ENCODE measurements around the gene TTC7B.

TTC7B gene

GRCh38 chr14:90693413-90693812 is 122.8 kb downstream of the TTC7B start:
- Histone ChIP-seq H3K9ac (ENCODE audit: low read depth, low read length) (no peak overlapping the region), H3K27ac (ENCODE audit: low read length) (no peak overlapping the region), H3K4me2 (ENCODE audit: insufficient read depth, low read length) (no peak overlapping the region), H3K36me3 (ENCODE audit: insufficient read depth, low read length) (no peaks in the 10 kb centered on the region), H3K4me1 (ENCODE audit: insufficient read depth, low read length) (no peaks in the 10 kb centered on the region), H3K4me3 (ENCODE audit: low read depth in 1 of 2, low read length in 2 of 2) (no peak overlapping the region), H3K79me2 (ENCODE audit: insufficient read depth, low read length) (no peaks in the 10 kb centered on the region), H3K9me3 (ENCODE audit: insufficient read depth, low read length, severe bottlenecking) (no peaks in the 10 kb centered on the region), H2AFZ (ENCODE audit: low read depth, low read length) (no peak overlapping the region), H3K27me3 (ENCODE audit: insufficient read depth, low read length, poor library complexity) (no peaks in the 10 kb centered on the region), H4K20me1 (ENCODE audit: insufficient read depth, low read length) (no peaks in the 10 kb centered on the region)
- TF ChIP-seq EZH2 (IDR thresholded peaks at IDR 0.05; ENCODE audit: borderline replicate concordance, low read depth, low read length, severe bottlenecking): no peak
- TF ChIP-seq, protein P1, sequence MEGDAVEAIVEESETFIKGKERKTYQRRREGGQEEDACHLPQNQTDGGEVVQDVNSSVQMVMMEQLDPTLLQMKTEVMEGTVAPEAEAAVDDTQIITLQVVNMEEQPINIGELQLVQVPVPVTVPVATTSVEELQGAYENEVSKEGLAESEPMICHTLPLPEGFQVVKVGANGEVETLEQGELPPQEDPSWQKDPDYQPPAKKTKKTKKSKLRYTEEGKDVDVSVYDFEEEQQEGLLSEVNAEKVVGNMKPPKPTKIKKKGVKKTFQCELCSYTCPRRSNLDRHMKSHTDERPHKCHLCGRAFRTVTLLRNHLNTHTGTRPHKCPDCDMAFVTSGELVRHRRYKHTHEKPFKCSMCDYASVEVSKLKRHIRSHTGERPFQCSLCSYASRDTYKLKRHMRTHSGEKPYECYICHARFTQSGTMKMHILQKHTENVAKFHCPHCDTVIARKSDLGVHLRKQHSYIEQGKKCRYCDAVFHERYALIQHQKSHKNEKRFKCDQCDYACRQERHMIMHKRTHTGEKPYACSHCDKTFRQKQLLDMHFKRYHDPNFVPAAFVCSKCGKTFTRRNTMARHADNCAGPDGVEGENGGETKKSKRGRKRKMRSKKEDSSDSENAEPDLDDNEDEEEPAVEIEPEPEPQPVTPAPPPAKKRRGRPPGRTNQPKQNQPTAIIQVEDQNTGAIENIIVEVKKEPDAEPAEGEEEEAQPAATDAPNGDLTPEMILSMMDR (IDR thresholded peaks at IDR 0.05; ENCODE audit: borderline replicate concordance, extremely low read depth, low read length, poor library complexity, severe bottlenecking): no peak
- ATAC-seq (ENCODE audit: insufficient read depth, low read depth) (no peak), DNase-seq (no peak)

DNA sequence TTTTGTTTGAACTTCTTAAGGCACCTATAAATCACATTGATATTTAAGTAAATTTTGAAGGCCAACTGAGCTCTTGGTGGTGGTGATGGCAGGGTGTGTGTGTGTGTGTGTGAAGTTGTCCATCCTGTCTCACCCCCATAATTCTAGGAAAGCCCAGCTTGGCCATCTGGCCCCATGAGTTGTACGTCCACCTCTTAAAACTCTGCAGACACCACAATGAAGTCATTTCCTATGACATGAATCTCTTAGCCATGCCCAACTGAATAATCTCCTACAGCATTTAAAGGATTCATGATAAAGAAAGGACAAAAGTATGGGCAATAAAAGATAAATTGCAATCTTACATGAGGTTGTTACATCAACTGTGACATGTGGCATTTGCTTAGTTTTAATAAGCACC is 123.4 kb downstream of the TTC7B start:
- no peak overlapping the region for H3K9ac ChIP-seq (ENCODE audit: low read depth, low read length)
- TF ChIP-seq, protein P1 (IDR thresholded peaks at IDR 0.05; ENCODE audit: borderline replicate concordance, extremely low read depth, low read length, poor library complexity, severe bottlenecking): no peak
- TF ChIP-seq EZH2 (IDR thresholded peaks at IDR 0.05; ENCODE audit: borderline replicate concordance, low read depth, low read length, severe bottlenecking): no peak
- no peak overlapping the region for H3K27ac ChIP-seq (ENCODE audit: low read length)
- ATAC-seq (ENCODE audit: insufficient read depth, low read depth): no peak
- no peak overlapping the region for H3K4me2 ChIP-seq (ENCODE audit: insufficient read depth, low read length)
- no peaks in the 10 kb centered on the region for H3K9me3 ChIP-seq (ENCODE audit: insufficient read depth, low read length, severe bottlenecking)
- no peaks in the 10 kb centered on the region for H3K79me2 ChIP-seq (ENCODE audit: insufficient read depth, low read length)
- no peaks in the 10 kb centered on the region for H4K20me1 ChIP-seq (ENCODE audit: insufficient read depth, low read length)
- no peaks in the 10 kb centered on the region for H3K4me1 ChIP-seq (ENCODE audit: insufficient read depth, low read length)
- no peak for DNase-seq
- H2AFZ ChIP-seq (ENCODE audit: low read depth, low read length): no peak overlapping the region
- H3K27me3 ChIP-seq (ENCODE audit: insufficient read depth, low read length, poor library complexity): no peaks in the 10 kb centered on the region
- H3K4me3 ChIP-seq (ENCODE audit: low read depth in 1 of 2, low read length in 2 of 2): no peak overlapping the region
- H3K36me3 ChIP-seq (ENCODE audit: insufficient read depth, low read length): no peaks in the 10 kb centered on the region

GRCh38 chr14:90692061-90692460 is 124.2 kb downstream of the TTC7B start:
- TF ChIP-seq, protein P1 (IDR thresholded peaks at IDR 0.05; ENCODE audit: borderline replicate concordance, extremely low read depth, low read length, poor library complexity, severe bottlenecking): no peak
- TF ChIP-seq EZH2 (IDR thresholded peaks at IDR 0.05; ENCODE audit: borderline replicate concordance, low read depth, low read length, severe bottlenecking): no peak
- H3K27me3 ChIP-seq (ENCODE audit: insufficient read depth, low read length, poor library complexity): no peaks in the 10 kb centered on the region
- DNase-seq (no peak), ATAC-seq (ENCODE audit: insufficient read depth, low read depth) (no peak)
- no peak overlapping the region for H2AFZ ChIP-seq (ENCODE audit: low read depth, low read length)
- no peaks in the 10 kb centered on the region for H4K20me1 ChIP-seq (ENCODE audit: insufficient read depth, low read length)
- H3K4me2 ChIP-seq (ENCODE audit: insufficient read depth, low read length): no peak overlapping the region
- H3K27ac ChIP-seq (ENCODE audit: low read length): no peak overlapping the region
- H3K4me3 ChIP-seq (ENCODE audit: low read depth in 1 of 2, low read length in 2 of 2): no peak overlapping the region
- H3K9me3 ChIP-seq (ENCODE audit: insufficient read depth, low read length, severe bottlenecking): no peaks in the 10 kb centered on the region
- no peaks in the 10 kb centered on the region for H3K79me2 ChIP-seq (ENCODE audit: insufficient read depth, low read length)
- H3K36me3 ChIP-seq (ENCODE audit: insufficient read depth, low read length): no peaks in the 10 kb centered on the region
- no peak overlapping the region for H3K9ac ChIP-seq (ENCODE audit: low read depth, low read length)
- no peaks in the 10 kb centered on the region for H3K4me1 ChIP-seq (ENCODE audit: insufficient read depth, low read length)

DNA sequence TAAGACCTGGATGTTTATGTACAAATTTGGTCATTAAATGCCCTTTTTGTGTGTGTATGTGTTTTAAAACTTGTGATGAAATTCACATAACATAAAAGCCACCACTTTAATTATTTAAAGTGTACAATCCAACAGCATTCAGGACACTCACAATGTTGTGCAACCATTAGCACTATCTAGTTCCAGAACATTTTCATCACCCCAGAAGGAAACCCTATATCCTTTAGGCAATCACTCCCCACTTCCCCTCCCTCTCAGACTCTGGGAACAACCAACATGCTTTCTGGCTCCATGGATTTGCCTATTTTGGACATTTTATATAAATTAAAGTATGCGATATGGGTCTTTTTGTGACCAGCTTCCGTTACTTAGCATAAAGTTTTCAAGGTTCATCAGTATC is 124.6 kb downstream of the TTC7B start:
- no peaks in the 10 kb centered on the region for H3K79me2 ChIP-seq (ENCODE audit: insufficient read depth, low read length)
- no peaks in the 10 kb centered on the region for H3K9me3 ChIP-seq (ENCODE audit: insufficient read depth, low read length, severe bottlenecking)
- H3K27ac ChIP-seq (ENCODE audit: low read length): no peak overlapping the region
- TF ChIP-seq, protein P1 (IDR thresholded peaks at IDR 0.05; ENCODE audit: borderline replicate concordance, extremely low read depth, low read length, poor library complexity, severe bottlenecking): no peak
- TF ChIP-seq EZH2 (IDR thresholded peaks at IDR 0.05; ENCODE audit: borderline replicate concordance, low read depth, low read length, severe bottlenecking): no peak
- H4K20me1 ChIP-seq (ENCODE audit: insufficient read depth, low read length): no peaks in the 10 kb centered on the region
- no peak for ATAC-seq (ENCODE audit: insufficient read depth, low read depth)
- H3K4me2 ChIP-seq (ENCODE audit: insufficient read depth, low read length): no peak overlapping the region
- DNase-seq: no peak
- H3K4me1 ChIP-seq (ENCODE audit: insufficient read depth, low read length): no peaks in the 10 kb centered on the region
- no peak overlapping the region for H2AFZ ChIP-seq (ENCODE audit: low read depth, low read length)
- no peaks in the 10 kb centered on the region for H3K36me3 ChIP-seq (ENCODE audit: insufficient read depth, low read length)
- no peaks in the 10 kb centered on the region for H3K27me3 ChIP-seq (ENCODE audit: insufficient read depth, low read length, poor library complexity)
- H3K4me3 ChIP-seq (ENCODE audit: low read depth in 1 of 2, low read length in 2 of 2): no peak overlapping the region
- H3K9ac ChIP-seq (ENCODE audit: low read depth, low read length): no peak overlapping the region
